ENCODE measurements around the gene CAPN12.
A peak's percentile ranks its signal among the peaks of the same experiment; 100 is the strongest.

CAPN12 gene

DNA sequence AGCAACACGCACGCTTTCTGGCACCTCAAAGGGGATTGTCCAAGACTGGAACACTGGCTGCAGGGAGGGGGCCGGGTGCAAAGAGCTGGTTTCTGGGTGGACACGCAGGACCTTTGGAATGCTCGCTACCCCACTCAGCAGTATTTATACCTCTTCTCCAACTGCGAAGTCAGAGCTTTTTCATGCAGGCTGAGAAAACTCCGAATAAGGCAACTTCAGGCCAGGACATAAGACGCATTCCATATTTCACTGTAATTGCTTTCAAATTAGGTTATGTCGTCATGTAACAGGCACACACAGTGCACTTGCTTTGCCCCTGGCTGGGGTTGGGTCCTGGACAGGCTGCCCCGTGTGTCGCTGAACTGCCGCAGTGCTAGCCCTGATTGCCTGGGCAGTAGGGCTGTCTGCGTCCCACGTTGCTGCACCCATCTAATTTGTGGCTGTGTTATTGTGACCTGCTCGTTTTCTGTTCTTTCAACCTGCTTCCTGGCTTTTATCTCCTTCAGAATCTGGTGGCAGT, 52.3 kb downstream of the CAPN12 start:
- TF ChIP-seq, protein P1, sequence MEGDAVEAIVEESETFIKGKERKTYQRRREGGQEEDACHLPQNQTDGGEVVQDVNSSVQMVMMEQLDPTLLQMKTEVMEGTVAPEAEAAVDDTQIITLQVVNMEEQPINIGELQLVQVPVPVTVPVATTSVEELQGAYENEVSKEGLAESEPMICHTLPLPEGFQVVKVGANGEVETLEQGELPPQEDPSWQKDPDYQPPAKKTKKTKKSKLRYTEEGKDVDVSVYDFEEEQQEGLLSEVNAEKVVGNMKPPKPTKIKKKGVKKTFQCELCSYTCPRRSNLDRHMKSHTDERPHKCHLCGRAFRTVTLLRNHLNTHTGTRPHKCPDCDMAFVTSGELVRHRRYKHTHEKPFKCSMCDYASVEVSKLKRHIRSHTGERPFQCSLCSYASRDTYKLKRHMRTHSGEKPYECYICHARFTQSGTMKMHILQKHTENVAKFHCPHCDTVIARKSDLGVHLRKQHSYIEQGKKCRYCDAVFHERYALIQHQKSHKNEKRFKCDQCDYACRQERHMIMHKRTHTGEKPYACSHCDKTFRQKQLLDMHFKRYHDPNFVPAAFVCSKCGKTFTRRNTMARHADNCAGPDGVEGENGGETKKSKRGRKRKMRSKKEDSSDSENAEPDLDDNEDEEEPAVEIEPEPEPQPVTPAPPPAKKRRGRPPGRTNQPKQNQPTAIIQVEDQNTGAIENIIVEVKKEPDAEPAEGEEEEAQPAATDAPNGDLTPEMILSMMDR (IDR thresholded peaks at IDR 0.05; ENCODE audit: low read depth, low read length, missing control alignments), result no peak
- no peak for DNase-seq (ENCODE audit: low read depth)

DNA sequence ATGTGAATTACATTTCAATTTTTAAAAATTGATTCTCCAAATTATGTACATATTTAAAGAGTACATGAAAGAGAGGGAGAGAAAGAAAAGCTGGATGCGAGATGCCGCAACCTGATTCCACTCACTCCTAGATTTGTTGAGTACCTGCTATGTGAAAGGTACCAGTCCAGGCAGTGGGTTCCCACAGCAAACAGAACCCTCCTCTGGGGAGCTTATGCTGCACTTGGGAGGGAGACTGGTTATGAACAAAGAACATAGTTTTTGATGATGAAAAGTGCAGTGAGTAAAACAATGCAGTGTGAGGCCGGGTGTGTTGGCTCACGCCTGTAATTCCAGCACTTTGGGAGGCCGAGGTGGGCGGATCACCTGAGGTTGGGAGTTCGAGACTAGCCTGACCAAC, 53.4 kb downstream of the CAPN12 start:
- no peak overlapping the region for H3K4me3 ChIP-seq (ENCODE audit: low read depth, low read length)
- TF ChIP-seq, protein P1 (IDR thresholded peaks at IDR 0.05; ENCODE audit: low read depth, low read length, missing control alignments), result no peak
- DNase-seq (ENCODE audit: low read depth), result no peak

More for the DNA sequence above, 52.3 kb downstream of the CAPN12 start:
- H3K4me3 ChIP-seq (ENCODE audit: low read depth, low read length), result no peak overlapping the region

DNA sequence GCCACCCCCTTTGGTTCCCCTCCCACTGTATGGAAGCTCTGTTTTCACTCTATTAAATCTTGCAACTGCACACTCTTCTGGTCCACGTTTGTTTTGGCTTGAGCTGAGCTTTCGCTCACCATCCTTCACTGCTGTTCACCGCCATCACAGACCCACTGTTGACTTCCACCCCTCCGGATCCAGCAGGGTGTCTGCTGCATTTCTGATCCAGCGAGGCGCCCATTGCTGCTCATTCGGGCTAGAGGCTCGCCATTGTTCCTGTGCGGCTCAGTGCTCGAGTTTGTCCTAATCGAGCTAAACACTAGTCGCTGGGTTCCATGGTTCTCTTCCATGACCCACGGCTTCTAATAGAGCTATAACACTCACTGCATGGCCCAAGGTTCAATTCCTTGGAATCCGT, 54.1 kb downstream of the CAPN12 start:
- H3K4me3 ChIP-seq (ENCODE audit: low read depth, low read length), result no peak overlapping the region
- TF ChIP-seq, protein P1 (IDR thresholded peaks at IDR 0.05; ENCODE audit: low read depth, low read length, missing control alignments), result no peak
- DNase-seq (ENCODE audit: low read depth), result no peak

DNA sequence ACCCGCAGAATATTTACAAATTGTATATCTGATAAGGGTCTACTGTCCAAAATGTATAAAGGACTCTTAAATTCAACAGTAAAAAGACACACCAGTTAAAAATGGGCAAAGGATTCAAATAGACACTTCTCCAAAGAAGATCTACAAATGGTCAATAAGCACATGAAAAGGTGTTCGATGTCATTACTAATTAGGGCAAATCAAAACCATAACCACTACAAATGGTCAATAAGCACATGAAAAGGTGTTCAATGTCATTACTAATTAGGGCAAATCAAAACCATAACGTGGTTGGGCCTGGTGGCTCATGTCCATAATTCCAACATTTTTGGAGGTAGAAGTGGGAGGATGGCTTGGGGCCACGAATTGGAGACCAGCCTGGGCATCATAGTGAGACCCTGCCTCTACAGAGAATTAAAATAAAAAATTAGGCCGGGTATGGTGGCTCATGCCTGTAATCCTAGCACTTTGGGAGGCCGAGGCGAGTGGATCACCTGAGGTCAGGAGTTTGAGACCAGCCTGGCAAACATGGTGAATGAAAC, 56.4 kb downstream of the CAPN12 start:
- no peak overlapping the region for H3K4me3 ChIP-seq (ENCODE audit: low read depth, low read length)
- no peak for DNase-seq (ENCODE audit: low read depth)

DNA sequence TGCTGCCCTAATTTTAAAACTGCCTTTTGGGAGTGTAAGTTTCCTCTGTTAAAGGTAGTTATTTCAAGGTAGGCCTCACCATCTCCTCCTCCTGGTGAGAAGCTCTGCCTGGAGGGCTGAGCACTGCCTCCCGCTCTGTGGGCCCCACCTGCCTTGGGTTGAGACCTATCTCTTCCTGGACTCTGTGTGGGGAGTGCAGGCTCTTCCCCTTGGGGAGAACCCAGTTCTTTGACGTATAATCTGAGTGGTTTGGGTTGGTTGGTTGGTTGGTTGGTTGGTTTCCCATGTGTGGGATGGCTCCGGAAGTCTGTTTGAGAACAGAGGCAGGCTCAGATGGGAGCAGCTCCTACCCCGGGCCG, 57.8 kb downstream of the CAPN12 start:
- TF ChIP-seq, protein P1 (IDR thresholded peaks at IDR 0.05; ENCODE audit: low read depth, low read length, missing control alignments), result peak; percentile 15
- no peak overlapping the region for H3K4me3 ChIP-seq (ENCODE audit: low read depth, low read length)
- DNase-seq (ENCODE audit: low read depth), result peak; percentile 47

More for the DNA sequence above, 56.4 kb downstream of the CAPN12 start:
- TF ChIP-seq, protein P1 (IDR thresholded peaks at IDR 0.05; ENCODE audit: low read depth, low read length, missing control alignments), result no peak

- no peak for DNase-seq (ENCODE audit: low read depth)
- TF ChIP-seq, protein P1 (IDR thresholded peaks at IDR 0.05; ENCODE audit: low read depth, low read length, missing control alignments), result peak; percentile 57
- no peak overlapping the region for H3K4me3 ChIP-seq (ENCODE audit: low read depth, low read length)
These were observed 58.4 kb downstream of the CAPN12 start for GRCh38 chr19:38685666-38686529.

Measured in GM12864 (cell line).